Adipocyte (in vitro differentiated cells): ENCODE measurements around the gene DAO.
"Not testable (repeated sequence)": the region's sequence is repeated elsewhere in the genome, so short reads cannot be mapped to it uniquely, and the experiment has no call there.

ENCODE experiments used
- DNase-seq: peaks from one replicate; pipeline ENCODE4 v3.0.0-alpha.2; 2015; ENCODE audit warnings: low read depth
- H3K27me3 ChIP-seq: replicated peaks from 2 replicates; pipeline ENCODE4 v1.7.0; 2013; ENCODE audit warnings: mild to moderate bottlenecking, low read length, moderate library complexity; ENCODE audit not compliant: control insufficient read depth, insufficient read depth
- H3K36me3 ChIP-seq: 2 replicates; pipeline ENCODE4 v1.7.0; 2013; ENCODE audit warnings: low read length, mild to moderate bottlenecking, moderate library complexity; ENCODE audit not compliant: control insufficient read depth, insufficient read depth, severe bottlenecking
- H3K4me1 ChIP-seq: 2 replicates; pipeline ENCODE4 v1.7.0; 2013; ENCODE audit warnings: mild to moderate bottlenecking, low read length, moderate library complexity; ENCODE audit not compliant: control insufficient read depth, insufficient read depth
- H3K4me3 ChIP-seq: 2 replicates; pipeline ENCODE4 v1.7.0; 2013; ENCODE audit warnings: mild to moderate bottlenecking, low read length, moderate library complexity
- H3K9ac ChIP-seq: 2 replicates; pipeline ENCODE4 v1.7.0; 2013; ENCODE audit warnings: mild to moderate bottlenecking, low read length, moderate library complexity
- H3K9me3 ChIP-seq: 2 replicates; pipeline ENCODE4 v1.7.0; 2013; ENCODE audit warnings: mild to moderate bottlenecking, low read length, moderate library complexity; ENCODE audit not compliant: control insufficient read depth

DAO gene

DNA sequence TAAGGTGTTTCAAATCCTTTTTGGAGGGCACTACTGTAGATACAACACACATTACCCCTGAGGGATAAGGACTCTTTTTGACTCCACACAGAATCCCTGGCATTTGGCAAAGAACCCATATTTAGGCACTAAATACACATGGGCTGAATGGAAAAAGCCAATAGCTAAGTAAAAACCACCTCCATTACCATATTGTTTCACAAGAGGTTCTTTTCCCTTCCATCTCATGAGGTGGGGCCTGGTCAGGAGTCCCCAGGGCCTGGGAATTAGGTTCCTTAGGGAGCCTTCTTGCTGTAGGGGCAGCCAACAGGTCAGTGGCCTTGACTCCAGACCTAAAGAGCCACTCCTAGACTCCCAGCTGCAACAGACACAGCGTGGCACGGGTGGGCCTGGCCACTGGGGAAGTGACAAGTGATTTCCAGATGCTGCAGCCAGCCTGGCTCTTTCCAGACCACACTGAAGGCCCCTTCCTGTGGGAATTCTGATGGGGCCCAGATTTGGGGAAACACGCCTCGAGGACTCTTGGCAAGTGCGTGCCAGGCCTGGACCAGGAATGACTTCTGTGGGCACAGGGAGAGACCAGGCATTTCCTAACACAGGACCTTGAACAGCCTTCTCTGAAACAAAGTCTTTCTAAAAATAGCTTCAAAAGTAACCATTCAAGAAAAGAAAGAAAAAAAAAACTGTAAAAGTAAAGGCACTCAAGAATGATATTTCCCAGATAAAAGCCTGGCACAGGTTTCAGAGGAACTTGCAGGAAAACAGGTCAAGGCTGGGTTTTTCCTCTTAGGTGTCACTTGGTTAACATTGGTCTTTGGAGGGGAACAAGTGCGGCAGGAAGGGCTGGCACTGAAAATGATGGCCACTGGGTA lies 40.6 kb upstream of the DAO start:
- H3K4me1 ChIP-seq = peaks cover 55% of the 10 kb centered on the region
- peak overlapping the region; percentile 79 for H3K9ac ChIP-seq
- peaks cover 41% of the 10 kb centered on the region for H3K36me3 ChIP-seq
- peak; percentile 94 for DNase-seq
- H3K4me3 ChIP-seq = peak overlapping the region; percentile 17
- H3K9me3 ChIP-seq = no peaks in the 10 kb centered on the region
- no peaks in the 10 kb centered on the region for H3K27me3 ChIP-seq

DNA sequence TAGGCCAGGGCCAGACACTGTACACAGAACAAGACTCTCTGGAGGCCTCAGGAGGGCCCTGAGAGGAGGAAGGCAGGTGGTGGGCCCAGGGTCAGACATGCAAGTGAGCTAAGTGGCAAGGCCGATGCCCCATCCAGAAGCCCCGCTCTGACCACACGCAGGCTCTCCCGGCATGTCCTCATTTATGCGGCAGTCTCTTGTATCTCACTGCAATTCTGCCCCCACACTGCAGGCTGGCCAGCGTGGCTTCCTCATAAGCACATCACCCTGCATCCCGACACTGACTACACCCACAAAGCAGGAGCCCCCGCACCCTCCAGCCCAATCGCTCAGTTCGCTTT lies 40.0 kb upstream of the DAO start:
- Histone ChIP-seq H3K36me3 (peaks cover 39% of the 10 kb centered on the region), H3K9me3 (no peaks in the 10 kb centered on the region), H3K9ac (peak overlapping the region; percentile 79), H3K27me3 (no peaks in the 10 kb centered on the region), H3K4me3 (no peak overlapping the region), H3K4me1 (peaks cover 49% of the 10 kb centered on the region)
- DNase-seq = no peak

DNA sequence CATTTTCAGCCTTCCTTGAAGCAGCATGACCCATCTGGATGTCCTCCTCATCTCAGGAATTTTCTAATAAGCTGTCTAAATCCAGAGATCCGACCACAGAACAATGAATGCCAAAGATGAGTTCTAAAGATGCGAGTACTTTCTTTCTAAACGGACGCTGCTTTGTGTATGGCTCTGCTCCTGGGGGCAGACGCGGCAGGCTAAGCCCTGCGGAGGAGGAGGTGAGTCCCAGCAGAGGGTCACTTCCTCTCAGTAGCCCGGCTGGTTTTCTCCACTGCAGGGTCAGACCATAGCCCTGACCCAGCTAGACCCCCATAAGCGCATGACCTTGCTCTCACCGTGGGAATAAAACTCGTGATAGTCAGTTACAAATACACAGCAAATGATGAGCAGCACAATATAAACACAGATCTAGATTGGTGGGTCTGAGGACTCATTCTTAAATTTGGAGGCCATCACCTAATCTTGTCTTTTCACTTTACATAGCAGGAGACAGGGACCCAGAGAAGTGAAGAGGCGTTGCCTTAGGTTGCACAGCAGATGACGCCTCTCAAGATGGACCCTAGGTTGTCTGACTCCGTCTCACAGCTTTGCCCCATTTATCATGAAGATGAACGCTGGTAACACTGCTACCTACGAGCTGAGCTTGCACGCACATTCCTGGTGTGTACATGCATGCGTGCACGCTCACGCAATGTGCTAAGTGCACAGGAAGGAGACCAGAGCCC lies 39.1 kb upstream of the DAO start:
- Histone ChIP-seq H3K9me3 (no peaks in the 10 kb centered on the region), H3K9ac (peak overlapping the region; percentile 27), H3K4me3 (no peak overlapping the region), H3K36me3 (peaks cover 36% of the 10 kb centered on the region), H3K27me3 (no peaks in the 10 kb centered on the region), H3K4me1 (peaks cover 47% of the 10 kb centered on the region)
- DNase-seq = peak; percentile 44

DNA sequence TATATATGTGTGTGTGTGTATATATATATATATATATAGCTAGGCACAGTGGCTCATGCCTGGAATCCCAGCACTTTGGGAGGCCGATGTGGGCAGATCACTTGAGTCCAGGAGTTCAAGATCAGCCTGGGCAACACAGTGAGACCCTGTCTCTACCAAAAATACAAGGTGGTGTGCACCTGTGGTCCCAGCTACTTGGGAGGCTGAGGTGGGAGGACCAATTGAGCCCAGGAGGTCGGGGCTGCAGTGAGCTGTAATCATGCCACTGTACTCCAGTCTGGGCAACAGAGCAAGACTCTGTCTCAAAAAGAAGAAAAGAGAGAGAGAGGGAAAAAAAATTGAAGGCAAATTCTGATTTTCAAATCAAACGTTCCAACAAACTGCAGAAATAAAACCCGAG lies 38.1 kb upstream of the DAO start:
- not testable (repeated sequence) for H3K9ac ChIP-seq, H3K27me3 ChIP-seq, H3K4me3 ChIP-seq, H3K9me3 ChIP-seq, DNase-seq
- Histone ChIP-seq H3K36me3 (peaks cover 39% of the 10 kb centered on the region), H3K4me1 (peaks cover 53% of the 10 kb centered on the region)

DNA sequence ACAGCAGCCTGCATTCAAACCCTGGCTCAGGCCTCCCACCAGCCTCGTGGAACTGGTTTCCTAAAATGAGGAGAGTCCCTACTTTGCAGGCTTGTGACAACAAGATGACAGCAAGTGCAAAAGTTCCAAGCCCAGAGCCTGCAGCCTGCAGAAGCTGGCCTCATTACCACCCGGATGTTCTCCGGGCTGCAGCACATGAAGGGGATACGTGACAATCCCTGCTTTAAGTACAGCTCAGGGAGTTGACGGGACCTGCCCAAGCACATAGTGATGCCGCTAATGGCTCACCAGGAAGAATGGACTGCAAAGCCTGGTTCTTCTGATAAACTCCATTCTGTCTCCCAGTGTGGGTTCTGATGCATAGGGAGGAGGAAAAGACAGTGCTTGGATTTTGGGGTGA lies 37.5 kb upstream of the DAO start:
- H3K36me3 ChIP-seq = peaks cover 41% of the 10 kb centered on the region
- no peak for DNase-seq
- H3K9ac ChIP-seq = no peak overlapping the region
- peaks cover 56% of the 10 kb centered on the region for H3K4me1 ChIP-seq
- no peaks in the 10 kb centered on the region for H3K9me3 ChIP-seq
- no peaks in the 10 kb centered on the region for H3K27me3 ChIP-seq
- no peak overlapping the region for H3K4me3 ChIP-seq

DNA sequence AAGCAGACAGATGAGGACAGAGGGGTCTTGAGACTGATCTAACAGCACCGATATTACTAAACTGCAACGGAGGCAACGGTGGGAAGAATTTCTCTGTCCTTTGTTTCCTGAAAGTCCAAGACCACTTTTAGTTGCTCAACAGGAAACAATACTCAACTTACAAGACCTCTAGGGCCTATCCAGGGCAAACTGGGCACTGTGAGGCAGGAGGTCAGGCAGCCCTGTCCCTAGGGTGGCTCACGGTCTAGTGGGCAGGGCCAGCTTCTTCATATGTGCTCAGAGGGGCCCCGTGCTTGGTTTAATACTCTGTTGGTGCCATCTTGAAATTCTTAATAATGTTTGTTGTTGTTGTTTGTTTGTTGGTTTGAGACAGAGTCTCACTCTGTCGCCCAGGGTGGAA lies 36.7 kb upstream of the DAO start:
- DNase-seq = no peak
- H3K36me3 ChIP-seq = peaks cover 50% of the 10 kb centered on the region
- H3K9me3 ChIP-seq = no peaks in the 10 kb centered on the region
- H3K27me3 ChIP-seq = no peaks in the 10 kb centered on the region
- no peak overlapping the region for H3K4me3 ChIP-seq
- no peak overlapping the region for H3K9ac ChIP-seq
- peaks cover 47% of the 10 kb centered on the region for H3K4me1 ChIP-seq

DNA sequence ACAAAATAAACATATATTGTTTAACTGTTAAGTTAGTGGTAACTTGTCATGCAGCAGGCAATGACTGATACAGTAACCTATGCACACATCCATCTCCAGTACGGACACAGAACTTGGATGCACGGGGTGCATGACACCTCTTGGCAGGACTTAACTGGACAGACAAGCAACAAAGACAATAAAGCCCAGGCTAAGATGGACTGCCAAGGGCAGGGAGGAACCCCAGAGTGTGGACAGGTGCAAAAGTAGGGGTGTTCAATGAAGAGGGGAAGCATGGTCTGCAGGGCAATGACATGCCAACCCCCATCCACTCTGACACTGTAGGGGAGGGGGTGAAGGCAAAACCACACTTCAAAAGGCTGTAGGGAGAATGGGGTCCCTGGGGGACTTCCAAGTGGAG lies 34.2 kb upstream of the DAO start:
- no peak for DNase-seq
- H3K4me3 ChIP-seq = no peak overlapping the region
- H3K36me3 ChIP-seq = peaks cover 59% of the 10 kb centered on the region
- H3K9me3 ChIP-seq = no peaks in the 10 kb centered on the region
- H3K9ac ChIP-seq = peak overlapping the region; percentile 7
- no peaks in the 10 kb centered on the region for H3K27me3 ChIP-seq
- H3K4me1 ChIP-seq = peaks cover 34% of the 10 kb centered on the region

DNA sequence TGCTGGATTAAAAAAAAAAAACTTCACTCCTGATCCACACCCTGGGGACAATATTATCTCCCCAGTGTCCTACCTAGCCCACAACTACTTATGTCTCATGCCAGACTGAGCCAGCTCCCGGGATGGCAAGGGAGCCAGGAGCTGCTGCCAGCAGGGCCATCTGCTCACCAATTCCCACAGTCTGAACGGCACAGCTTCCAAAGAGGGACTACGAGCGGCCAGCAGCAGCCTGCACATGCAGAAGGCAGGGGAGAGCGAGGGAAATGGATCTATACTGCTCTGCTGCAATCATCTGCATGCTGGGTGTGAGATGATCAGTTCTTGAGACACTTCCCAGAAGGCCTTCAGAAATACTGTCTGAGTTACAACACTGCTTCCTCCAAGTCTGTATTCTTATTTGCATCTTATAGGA lies 33.6 kb upstream of the DAO start:
- Histone ChIP-seq H3K9ac (peak overlapping the region; percentile 17), H3K4me1 (peaks cover 36% of the 10 kb centered on the region), H3K4me3 (no peak overlapping the region), H3K36me3 (peaks cover 57% of the 10 kb centered on the region), H3K27me3 (no peaks in the 10 kb centered on the region), H3K9me3 (no peaks in the 10 kb centered on the region)
- DNase-seq = no peak

DNA sequence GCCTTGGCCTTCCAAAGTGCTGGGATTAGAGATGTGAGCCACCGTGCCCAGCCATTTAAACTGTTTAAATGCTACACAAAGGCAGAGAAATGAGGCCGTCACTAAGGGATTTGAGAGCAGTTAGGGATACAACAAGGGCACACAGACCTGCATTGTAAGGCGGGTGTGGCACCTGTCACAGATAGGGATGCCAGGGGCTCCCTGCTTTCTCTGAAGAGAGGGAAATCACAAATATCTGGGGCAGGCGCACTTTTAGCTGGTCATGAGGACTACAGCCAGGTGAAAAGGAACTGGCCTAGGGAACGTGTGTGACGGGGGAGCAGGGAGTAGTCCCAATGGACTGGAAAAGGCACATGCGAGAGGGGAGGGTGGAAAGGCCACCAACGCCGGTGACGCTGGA lies 32.2 kb upstream of the DAO start:
- Histone ChIP-seq H3K4me3 (no peak overlapping the region), H3K27me3 (no peaks in the 10 kb centered on the region), H3K36me3 (peaks cover 60% of the 10 kb centered on the region), H3K9ac (no peak overlapping the region), H3K9me3 (no peaks in the 10 kb centered on the region), H3K4me1 (peaks cover 50% of the 10 kb centered on the region)
- no peak for DNase-seq

DNA sequence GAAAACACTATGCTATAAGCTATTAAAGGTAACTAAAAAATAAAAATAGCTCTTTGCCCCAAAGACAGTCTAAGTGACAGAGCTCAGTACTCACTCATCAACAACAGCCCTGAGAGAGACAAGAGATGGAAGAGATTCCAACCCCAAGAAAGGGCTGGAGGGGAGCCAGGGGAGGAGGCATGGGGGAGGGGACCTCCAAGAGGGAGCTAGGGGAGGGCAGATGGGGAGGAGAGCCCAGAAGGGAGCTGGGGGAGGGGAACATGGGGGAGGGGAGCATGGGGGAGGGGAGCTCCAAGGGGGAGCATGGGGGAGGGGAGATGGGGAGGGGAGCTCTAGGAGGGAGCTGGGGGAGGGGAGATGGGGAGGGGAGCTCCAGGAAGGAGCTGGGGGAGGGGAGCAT lies 30.2 kb upstream of the DAO start:
- no peak for DNase-seq
- no peak overlapping the region for H3K4me3 ChIP-seq
- H3K27me3 ChIP-seq = no peaks in the 10 kb centered on the region
- H3K36me3 ChIP-seq = peaks cover 51% of the 10 kb centered on the region
- peaks cover 67% of the 10 kb centered on the region for H3K4me1 ChIP-seq
- H3K9ac ChIP-seq = no peak overlapping the region
- no peaks in the 10 kb centered on the region for H3K9me3 ChIP-seq

DNA sequence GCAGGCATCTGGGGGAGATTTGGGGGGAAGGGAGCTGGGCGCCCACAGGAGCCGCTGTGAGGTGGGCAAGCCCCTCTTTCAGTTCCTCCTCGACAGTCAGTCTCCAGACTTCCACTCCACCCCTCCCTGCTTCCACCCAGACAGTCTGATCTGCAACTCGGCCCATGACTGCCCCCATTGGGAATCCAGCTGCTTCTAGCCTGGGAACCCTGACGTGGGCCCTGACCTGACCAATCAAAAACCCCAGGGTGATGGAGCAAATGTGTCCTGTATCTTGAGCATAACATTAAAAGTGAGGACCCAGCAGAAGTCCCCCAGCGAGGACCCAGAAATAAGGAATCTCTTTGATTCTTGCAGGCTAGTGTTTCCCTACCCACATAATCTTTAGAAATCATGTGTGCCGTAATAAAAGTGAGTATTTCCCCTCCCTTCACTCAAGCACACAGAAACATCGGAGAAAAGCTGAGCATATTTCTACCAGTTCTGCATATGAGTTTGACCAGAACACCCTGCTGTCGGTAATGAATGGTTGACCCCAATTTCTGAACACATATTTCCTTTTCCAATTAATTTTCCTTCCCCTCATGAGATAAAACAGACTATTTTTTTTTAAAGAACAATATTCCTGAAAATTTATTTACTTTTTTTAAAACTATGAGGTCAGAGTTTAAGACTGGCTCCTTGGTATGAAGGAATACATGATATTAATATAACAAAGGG lies 28.9 kb upstream of the DAO start:
- peak; percentile 70 for DNase-seq
- Histone ChIP-seq H3K36me3 (peaks cover 48% of the 10 kb centered on the region), H3K4me1 (peaks cover 74% of the 10 kb centered on the region)

More for the DNA sequence above, 28.9 kb upstream of the DAO start:
- H3K9me3 ChIP-seq = no peaks in the 10 kb centered on the region
- H3K9ac ChIP-seq = peak overlapping the region; percentile 57
- no peaks in the 10 kb centered on the region for H3K27me3 ChIP-seq
- no peak overlapping the region for H3K4me3 ChIP-seq
